ES-I3 (cell line): ENCODE results near the gene BRINP1.

Experiments used
- H3K36me3 ChIP-seq: 2 replicates; pipeline ENCODE4 v1.6.1; 2013; ENCODE audit warnings: mild to moderate bottlenecking, low read length, control low read depth, moderate library complexity; ENCODE audit not compliant: insufficient read depth
- H3K4me1 ChIP-seq: 2 replicates; pipeline ENCODE4 v1.6.1; 2013; ENCODE audit warnings: mild to moderate bottlenecking, control low read depth, low read length; ENCODE audit not compliant: insufficient read depth
- H3K9ac ChIP-seq: 2 replicates; pipeline ENCODE4 v1.6.1; 2013; ENCODE audit warnings: low read depth, mild to moderate bottlenecking, low read length, moderate library complexity
- H3K9me3 ChIP-seq: 2 replicates; pipeline ENCODE4 v1.6.1; 2013; ENCODE audit warnings: mild to moderate bottlenecking, low read length, moderate library complexity; ENCODE audit not compliant: control insufficient read depth, insufficient read depth

BRINP1 gene

DNA sequence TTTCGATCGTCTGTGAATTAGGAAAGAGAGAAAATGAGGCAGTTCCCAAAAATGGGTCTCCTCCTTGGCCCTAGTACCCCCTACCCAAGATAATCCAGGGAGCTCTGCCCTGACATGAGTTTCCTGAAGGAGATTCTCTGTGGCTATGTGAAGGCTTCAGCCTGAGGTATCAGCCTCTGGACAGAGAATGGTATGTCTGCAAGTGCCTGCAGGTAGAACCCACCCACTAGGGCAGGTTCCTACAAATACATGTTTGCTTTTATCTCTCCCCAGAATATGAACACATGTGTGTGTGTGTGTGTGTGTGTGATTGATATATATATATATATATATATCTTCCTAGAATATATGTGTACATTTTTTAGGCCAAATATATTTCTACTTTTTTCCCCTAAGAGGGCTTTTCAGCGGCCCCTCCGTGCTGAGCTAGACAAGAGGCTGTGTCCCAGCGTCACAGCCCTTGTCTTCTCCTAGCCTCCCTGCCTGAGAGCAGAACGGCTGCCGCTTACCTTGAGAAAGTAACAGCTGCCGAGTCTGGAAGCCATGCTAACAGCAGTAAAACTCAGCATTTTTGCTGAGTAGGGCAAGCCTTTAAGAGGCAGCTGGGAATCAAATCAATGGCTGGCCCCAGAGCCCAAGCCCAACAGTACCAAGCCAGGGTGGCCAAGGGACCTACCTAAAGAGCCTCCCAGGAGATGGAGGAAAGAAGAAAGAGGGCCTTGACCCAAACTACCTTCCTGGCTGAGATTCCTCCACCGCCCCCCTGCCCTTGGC lies 2.1 kb downstream of the BRINP1 start:
- H3K36me3 ChIP-seq, result no peaks in the 10 kb centered on the region
- H3K9ac ChIP-seq, result peak overlapping the region; percentile 77; the same call in 1 of the 2 replicates
- H3K9me3 ChIP-seq, result no peaks in the 10 kb centered on the region
- peaks cover 10% of the 10 kb centered on the region for H3K4me1 ChIP-seq

DNA sequence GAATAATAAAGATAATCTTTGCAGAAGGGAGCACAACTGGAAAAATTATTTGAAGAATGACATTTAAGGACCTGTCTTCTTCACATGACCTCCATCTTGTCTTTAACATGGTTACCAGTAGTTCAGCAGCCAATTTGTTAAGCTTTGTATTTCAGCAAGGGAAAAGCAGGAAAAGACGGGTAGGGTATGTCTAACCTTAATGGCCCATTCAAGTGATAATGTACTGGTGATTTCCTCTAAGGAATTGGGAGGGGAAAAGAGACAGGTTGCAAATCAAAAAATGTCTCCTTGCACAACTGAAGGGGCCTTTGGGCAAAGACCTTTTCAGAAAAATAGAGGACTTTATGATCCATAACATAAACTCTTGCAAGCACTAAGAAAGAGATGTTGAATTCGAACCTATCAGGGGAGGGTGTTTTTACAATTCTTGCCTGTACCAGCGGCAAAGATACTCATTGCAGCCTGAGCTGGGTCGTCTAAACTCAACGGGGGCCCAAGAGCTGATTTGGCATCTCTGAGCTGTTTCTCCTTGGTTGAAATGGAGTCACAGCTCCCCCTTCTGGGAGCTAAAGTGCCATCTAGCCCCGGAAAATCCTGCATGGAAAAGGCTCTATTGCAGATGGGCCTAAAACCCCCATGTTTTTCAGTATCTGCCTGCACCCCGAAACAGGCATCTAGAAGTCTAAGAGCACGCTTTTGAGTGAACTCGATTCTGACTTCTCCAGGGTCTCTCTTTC lies 3.8 kb downstream of the BRINP1 start:
- Histone ChIP-seq H3K36me3 (no peaks in the 10 kb centered on the region), H3K9ac (no peak overlapping the region), H3K4me1 (peaks cover 20% of the 10 kb centered on the region), H3K9me3 (no peaks in the 10 kb centered on the region)

DNA sequence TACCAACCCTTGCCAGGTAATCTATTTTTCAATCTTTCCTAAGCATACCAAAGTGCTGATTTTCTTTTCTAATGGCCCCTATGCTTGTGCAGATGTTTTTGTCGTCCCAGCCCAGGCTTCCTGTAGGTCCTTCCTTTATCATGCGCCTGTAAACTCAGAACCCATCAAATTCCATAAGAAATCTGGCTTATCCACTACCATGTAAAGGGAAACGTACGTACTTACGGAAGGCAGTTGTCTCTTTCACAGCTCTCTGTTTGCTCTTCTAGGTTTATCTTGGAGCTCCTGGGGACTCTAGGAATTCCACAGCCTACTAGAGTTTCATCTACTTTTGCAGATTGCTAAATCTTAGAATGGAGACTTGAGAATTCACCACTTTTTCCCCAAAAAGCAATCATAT lies 9.0 kb downstream of the BRINP1 start:
- Histone ChIP-seq H3K9ac (no peak overlapping the region), H3K4me1 (peaks cover 30% of the 10 kb centered on the region), H3K9me3 (no peaks in the 10 kb centered on the region), H3K36me3 (no peaks in the 10 kb centered on the region)

DNA sequence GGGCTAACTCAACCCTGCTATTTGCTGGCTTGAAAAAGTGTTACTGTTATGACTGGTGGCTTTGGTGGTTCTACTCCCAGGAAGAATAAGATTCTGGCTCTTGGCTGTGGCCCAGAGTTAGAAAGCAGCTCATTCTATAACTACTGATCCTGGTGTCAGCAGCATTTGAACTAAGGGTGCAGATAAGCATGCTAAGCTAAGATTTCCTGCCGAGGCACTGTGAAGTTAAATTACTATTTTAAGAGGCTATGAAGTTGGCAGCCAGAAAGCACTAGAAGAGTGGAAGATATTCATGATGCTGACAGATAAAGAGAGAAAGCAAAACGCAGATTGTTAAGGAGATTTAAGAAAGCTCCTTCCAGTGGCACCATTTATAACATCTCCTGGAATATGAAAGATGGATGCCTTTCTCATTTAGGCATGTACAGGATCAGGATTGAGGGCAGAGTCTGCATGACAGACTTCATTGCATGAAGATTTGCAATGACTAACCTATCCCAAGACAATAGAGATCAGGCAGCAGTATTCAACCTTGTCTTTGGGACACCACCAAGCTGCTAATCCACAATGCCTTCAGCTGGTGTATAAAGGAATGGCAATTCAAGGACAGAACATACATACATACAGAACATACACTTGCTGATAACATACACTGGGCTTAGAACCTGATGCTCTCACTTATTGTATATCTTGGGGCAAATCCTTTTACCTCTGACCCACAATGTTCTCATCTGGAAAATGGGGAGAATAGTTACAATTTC lies 11.7 kb downstream of the BRINP1 start:
- peaks cover 19% of the 10 kb centered on the region for H3K4me1 ChIP-seq
- no peaks in the 10 kb centered on the region for H3K36me3 ChIP-seq
- no peak overlapping the region for H3K9ac ChIP-seq
- H3K9me3 ChIP-seq, result no peaks in the 10 kb centered on the region

DNA sequence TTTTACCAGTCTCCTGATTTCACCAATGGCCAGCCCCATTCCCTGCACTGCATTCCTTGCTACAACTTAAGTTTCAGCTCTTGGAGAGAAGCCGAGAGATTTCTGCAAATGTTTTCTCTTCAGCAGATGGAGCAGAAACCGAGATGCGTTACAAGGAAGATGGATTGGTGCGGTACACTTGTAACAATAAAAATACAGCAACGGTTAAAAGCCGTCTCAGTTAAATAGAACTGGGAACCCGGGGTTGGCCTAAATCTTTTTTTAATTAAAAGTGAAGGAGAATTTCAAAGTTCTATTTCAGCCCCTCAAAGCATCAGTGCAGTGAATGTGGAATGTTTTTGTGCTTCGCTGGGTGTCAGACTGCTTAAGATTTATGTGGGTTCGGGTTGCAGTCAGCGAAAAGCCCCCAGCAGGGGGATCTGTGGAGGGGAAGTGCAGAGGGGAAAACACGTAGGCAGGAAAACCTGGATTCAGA lies 19.8 kb downstream of the BRINP1 start:
- peaks cover 23% of the 10 kb centered on the region; the same call in 1 of the 2 replicates for H3K4me1 ChIP-seq
- no peak overlapping the region for H3K9ac ChIP-seq
- H3K36me3 ChIP-seq, result no peaks in the 10 kb centered on the region
- no peaks in the 10 kb centered on the region for H3K9me3 ChIP-seq

DNA sequence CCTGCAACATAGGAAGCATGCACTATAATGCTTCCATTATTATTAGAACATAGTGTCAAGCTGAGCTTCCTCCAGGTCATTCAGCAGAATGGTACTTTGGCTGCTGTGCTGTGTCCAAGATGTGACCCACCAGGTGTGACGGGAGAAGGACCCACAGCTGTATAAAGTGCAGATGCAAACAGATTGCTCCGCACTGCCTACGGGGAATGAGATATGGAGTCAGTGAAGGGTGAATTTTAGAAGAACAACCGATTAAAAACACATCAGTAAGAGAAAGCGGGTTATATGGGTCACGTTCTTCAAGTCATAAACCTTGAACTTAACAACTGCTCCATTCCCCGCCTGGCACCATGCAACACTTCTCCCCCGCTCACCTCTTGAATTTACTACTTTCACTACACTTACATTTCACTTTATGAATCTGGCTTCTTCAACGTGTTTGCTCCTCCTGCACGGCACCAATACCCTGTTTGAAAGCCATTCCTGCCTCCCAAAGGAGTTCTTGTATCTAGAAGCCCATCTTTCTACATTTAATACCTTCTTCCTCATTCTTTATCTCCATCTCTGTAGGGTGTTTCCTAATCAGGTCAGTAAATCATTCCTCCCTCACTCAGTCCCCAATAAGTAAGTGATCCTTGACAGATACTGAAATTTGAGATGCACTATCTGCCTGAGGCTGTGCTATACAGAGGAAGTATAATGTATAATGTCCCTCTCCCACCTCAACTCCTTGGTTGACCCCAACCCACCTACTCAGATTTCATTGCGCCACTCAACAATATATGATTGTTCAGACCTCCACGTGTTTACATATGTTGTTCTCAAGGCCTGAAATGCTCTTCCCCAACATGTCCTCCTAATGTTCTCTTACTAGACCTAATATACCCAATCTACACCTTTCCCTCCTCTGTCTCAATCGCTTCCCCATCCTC lies 25.9 kb downstream of the BRINP1 start:
- H3K36me3 ChIP-seq, result no peaks in the 10 kb centered on the region
- H3K9ac ChIP-seq, result no peak overlapping the region
- H3K4me1 ChIP-seq, result peaks cover 2% of the 10 kb centered on the region
- H3K9me3 ChIP-seq, result no peaks in the 10 kb centered on the region

DNA sequence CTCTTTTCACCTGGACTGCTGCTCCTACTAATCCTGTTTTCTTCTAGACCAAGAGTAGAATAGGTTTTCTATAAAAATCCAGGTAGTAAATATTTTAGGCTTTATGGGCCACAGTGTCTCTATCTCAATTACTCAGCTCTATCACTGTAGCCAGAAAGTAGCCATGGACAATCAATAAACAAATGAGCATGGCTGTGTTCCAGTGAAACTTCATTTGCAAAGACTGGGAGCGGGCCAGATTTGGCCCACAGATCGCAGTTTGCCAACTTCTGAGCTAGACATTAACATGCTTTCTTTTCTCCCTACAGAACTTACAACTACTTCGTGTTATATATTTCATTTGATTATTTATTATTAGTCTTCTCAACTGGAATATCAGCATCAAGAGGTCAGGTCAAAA lies 30.2 kb downstream of the BRINP1 start:
- Histone ChIP-seq H3K36me3 (no peaks in the 10 kb centered on the region), H3K4me1 (peaks cover 28% of the 10 kb centered on the region), H3K9ac (no peak overlapping the region), H3K9me3 (no peaks in the 10 kb centered on the region)

DNA sequence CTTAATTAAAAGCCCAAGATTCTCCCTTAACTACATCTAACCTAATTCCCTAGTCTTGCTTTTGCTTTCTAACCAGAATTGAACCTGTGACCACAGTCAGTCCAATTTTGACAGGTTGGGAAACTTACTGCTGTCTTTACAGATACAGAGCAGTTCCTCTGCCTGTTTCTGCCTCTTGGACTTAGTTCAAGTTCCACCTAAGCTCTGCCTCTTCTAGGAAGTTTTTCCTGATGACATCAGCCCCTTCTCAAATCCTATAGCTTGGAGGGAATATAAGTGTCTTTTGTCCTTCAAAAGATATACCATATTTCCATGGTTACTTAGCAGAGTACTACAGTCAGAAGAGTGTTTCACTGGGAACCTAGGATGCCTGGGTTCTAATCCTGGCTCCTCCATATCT lies 31.7 kb downstream of the BRINP1 start:
- H3K36me3 ChIP-seq, result no peaks in the 10 kb centered on the region

DNA sequence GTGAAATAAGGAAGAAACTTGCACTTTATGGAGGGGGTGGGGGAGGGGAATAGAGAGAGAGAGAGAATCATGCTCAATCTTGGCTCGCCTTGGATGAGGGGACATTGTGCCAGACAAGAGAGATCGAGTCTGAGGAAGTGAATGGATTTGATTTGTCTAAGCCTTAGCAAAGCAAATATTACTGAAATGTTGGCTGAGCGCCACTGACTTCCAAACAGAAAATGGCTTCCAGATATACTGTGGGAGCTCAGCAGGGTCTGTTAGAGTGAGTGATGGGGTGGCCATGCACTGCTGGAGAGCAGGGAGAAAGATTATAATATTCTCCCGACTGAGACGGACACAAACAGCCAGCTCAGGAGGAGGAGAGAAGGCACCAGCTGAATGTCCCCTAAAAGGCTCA lies 34.5 kb downstream of the BRINP1 start:
- peaks cover 2% of the 10 kb centered on the region; the same call in 1 of the 2 replicates for H3K36me3 ChIP-seq
- H3K9ac ChIP-seq, result no peak overlapping the region
- H3K9me3 ChIP-seq, result 0 out of 2 replicates have a peak, but pooled peaks cover under 1% of the 10 kb centered on the region
- peaks cover 49% of the 10 kb centered on the region for H3K4me1 ChIP-seq

More for the DNA sequence above, 31.7 kb downstream of the BRINP1 start:
- H3K9me3 ChIP-seq, result no peaks in the 10 kb centered on the region
- no peak overlapping the region for H3K9ac ChIP-seq
- H3K4me1 ChIP-seq, result peaks cover 38% of the 10 kb centered on the region

DNA sequence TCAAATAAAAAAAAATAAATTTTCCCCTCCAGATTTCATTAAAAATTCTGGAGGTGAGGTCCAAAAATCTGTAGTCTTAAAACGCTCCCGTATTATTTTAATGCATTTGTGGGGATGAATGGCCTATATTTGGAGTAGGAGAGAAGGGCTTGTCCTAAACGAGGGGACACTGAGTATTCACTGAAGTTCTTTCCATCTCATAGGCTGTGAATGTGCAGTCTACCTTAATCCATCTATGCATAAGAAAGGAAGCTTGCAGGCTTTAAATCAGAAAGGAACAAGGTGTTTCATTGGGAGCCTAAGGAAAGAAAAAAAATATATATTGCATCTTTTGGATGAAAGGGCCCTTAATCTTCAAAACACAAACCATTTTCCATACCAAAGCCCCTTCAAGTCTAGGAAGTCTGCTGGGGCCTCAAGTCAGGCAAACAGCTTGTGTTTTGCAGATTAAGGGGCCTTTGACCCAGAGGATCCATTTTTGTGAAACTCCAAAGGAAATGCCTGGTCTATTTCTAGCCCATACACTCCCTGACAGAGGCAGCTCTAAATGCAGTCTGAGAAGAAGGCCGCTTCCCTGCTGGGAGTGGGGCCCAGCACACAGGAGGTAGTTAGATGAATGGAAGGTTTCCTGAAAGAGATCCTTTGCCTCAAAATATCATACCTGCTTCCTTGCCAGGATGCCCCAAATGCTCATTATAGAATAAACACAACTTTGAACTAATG lies 35.6 kb downstream of the BRINP1 start:
- 0 out of 2 replicates have a peak, but pooled peaks cover 6% of the 10 kb centered on the region for H3K9me3 ChIP-seq

DNA sequence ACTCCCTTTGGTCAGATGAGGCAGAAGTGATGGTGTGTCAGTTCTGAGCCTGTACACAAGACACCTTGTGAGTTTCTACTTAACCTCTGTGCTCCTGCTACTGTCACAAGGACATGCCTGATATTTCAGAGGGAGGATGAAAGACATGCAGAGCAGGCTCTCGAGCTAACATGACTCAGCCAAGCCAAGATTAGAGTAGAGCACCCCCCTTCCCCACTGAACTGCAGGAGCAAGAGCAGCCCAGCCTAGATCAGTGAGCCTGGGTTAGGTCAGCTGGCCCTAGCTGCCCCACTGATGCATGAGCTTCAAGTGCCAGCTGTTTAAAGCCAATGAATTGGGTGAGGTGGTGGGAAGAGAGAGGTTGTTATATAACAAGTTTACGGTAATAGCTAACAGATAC lies 36.7 kb downstream of the BRINP1 start:
- Histone ChIP-seq H3K9me3 (0 out of 2 replicates have a peak, but pooled peaks cover 6% of the 10 kb centered on the region), H3K36me3 (peaks cover 2% of the 10 kb centered on the region; the same call in 1 of the 2 replicates), H3K4me1 (peaks cover 45% of the 10 kb centered on the region), H3K9ac (no peak overlapping the region)

More for the DNA sequence above, 35.6 kb downstream of the BRINP1 start:
- Histone ChIP-seq H3K36me3 (peaks cover 2% of the 10 kb centered on the region; the same call in 1 of the 2 replicates), H3K4me1 (peaks cover 49% of the 10 kb centered on the region), H3K9ac (no peak overlapping the region)

DNA sequence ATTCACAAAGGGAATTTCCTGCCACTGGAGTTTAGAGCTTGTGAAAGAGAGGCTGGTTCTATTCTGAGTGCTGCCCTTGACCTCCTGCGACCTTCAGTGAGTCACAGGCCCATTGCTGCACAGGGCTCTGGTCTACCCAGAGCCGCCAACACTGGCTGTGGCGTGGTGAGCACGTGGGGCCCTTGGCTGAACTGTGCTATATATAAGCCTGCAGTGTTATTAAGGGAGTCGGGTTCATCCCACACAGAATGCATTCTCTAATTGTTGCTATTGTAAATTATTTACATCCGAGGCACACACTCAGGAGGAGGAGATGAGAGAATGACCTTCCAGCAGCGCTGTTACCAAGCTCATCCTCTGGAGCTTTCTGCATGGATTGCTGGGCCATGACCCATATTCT lies 47.1 kb downstream of the BRINP1 start:
- Histone ChIP-seq H3K9me3 (no peaks in the 10 kb centered on the region), H3K36me3 (no peaks in the 10 kb centered on the region), H3K4me1 (peaks cover 11% of the 10 kb centered on the region), H3K9ac (no peak overlapping the region)

DNA sequence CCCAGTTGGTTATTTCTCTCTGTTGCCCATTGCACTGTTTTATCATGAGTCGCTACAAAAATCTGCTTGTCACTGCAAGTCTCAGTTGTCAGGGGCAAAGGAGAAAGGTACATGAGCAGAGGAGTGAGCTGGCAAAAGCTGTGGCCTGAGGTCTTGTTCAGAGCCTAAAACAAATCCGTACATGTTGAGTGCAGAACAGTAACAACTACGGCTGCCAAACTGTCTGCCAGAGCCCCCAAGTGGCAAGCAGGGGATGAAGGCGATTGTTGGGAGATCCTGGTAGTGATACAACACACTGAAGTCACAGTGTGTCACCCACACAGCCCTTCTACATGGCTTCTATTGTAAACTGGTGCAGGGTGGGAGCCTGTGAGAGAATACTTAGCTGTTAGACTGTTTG lies 50.9 kb downstream of the BRINP1 start:
- H3K36me3 ChIP-seq, result no peaks in the 10 kb centered on the region
- no peaks in the 10 kb centered on the region for H3K9me3 ChIP-seq
- H3K9ac ChIP-seq, result no peak overlapping the region
- peaks cover 11% of the 10 kb centered on the region for H3K4me1 ChIP-seq
